ENCODE results near the gene SSR1.

SSR1 gene

DNA sequence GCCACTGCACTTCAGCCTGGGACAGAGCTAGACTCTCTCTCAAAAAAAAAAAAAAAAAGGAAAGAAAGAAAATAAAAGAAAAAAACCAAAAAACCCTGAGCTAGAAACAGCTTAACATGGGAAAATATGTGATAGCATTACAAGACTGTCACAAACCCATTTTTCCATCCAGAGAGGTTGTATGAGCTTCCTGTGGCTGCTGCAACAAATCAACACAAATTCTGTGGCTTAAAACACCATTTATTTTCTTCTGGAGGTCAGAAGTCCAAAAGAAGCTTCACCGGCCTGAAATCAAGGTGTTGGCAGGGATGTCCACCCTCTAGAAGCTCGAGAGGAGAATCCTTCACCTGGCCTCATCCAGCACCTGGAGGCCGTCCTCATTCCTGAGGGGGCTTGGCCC lies 21.7 kb upstream of the SSR1 start:
- Histone ChIP-seq H3K4me1 (ENCODE audit: control insufficient read depth, low read length) (no peaks in the 10 kb centered on the region), H3K79me2 (ENCODE audit: control insufficient read depth, low read length) (no peaks in the 10 kb centered on the region), H3F3A (ENCODE audit: control insufficient read depth, insufficient read depth) (no peaks in the 10 kb centered on the region), H3K9me2 (replicated peaks; ENCODE audit: control insufficient read depth, low read length) (no peaks in the 10 kb centered on the region), H3K9me3 (ENCODE audit: control insufficient read depth, insufficient read depth, low read length) (no peaks in the 10 kb centered on the region), H3K27me3 (ENCODE audit: control insufficient read depth, low read length) (peaks cover 22% of the 10 kb centered on the region; the same call in 1 of the 2 replicates), H3K27ac (ENCODE audit: low read depth, low read length) (no peak overlapping the region), H3K36me3 (ENCODE audit: control insufficient read depth, low read length) (no peaks in the 10 kb centered on the region), H4K20me1 (ENCODE audit: control insufficient read depth, insufficient read depth, low read depth, low read length) (no peaks in the 10 kb centered on the region), H3K4me2 (ENCODE audit: low read length) (no peak overlapping the region), H3K4me3 (ENCODE audit: low read length) (no peak overlapping the region)
- TF ChIP-seq CTCF (IDR thresholded peaks at IDR 0.05; ENCODE audit: low read depth, low read length, poor library complexity, severe bottlenecking) (no peak), EZH2phosphoT487 (IDR thresholded peaks at IDR 0.05; ENCODE audit: borderline replicate concordance, low read length) (no peak)

- Histone ChIP-seq H3K9me2 (replicated peaks; ENCODE audit: control insufficient read depth, low read length) (no peaks in the 10 kb centered on the region), H3K27me3 (ENCODE audit: control insufficient read depth, low read length) (peaks cover 10% of the 10 kb centered on the region; the same call in 1 of the 2 replicates), H3K4me2 (ENCODE audit: low read length) (no peak overlapping the region), H3K4me3 (ENCODE audit: low read length) (no peak overlapping the region), H4K20me1 (ENCODE audit: control insufficient read depth, insufficient read depth, low read depth, low read length) (no peaks in the 10 kb centered on the region), H3K79me2 (ENCODE audit: control insufficient read depth, low read length) (no peaks in the 10 kb centered on the region), H3F3A (ENCODE audit: control insufficient read depth, insufficient read depth) (no peaks in the 10 kb centered on the region), H3K9me3 (ENCODE audit: control insufficient read depth, insufficient read depth, low read length) (no peaks in the 10 kb centered on the region), H3K4me1 (ENCODE audit: control insufficient read depth, low read length) (no peaks in the 10 kb centered on the region), H3K36me3 (ENCODE audit: control insufficient read depth, low read length) (no peaks in the 10 kb centered on the region), H3K27ac (ENCODE audit: low read depth, low read length) (no peak overlapping the region)
- TF ChIP-seq CTCF (IDR thresholded peaks at IDR 0.05; ENCODE audit: low read depth, low read length, poor library complexity, severe bottlenecking) (no peak), EZH2phosphoT487 (IDR thresholded peaks at IDR 0.05; ENCODE audit: borderline replicate concordance, low read length) (no peak)
These were observed 19.2 kb upstream of the SSR1 start for GRCh38 chr6:7332090-7332745.

DNA sequence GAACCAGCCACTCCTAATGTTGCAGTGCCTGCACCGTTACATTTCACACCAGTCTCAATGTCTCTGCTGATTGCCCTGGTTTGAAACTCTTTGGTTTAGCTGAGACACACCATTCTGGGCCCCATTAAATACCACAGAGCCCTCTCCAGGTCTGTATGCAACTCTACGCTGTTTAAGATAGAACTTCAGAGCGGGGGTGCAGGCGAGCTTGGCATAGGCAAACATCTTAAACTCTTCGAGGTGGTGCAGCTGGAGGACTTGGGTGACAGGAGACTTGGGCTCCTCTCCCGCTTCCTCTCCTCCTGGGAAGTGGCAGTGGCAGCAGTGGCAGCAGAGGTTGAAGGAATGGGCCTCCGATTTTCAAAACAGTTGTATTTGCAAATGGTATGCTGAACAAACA lies 18.5 kb upstream of the SSR1 start:
- Histone ChIP-seq H3K27me3 (ENCODE audit: control insufficient read depth, low read length) (peaks cover 7% of the 10 kb centered on the region; the same call in 1 of the 2 replicates), H3F3A (ENCODE audit: control insufficient read depth, insufficient read depth) (no peaks in the 10 kb centered on the region), H3K79me2 (ENCODE audit: control insufficient read depth, low read length) (no peaks in the 10 kb centered on the region), H3K9me2 (replicated peaks; ENCODE audit: control insufficient read depth, low read length) (no peaks in the 10 kb centered on the region), H3K4me2 (ENCODE audit: low read length) (no peak overlapping the region), H3K4me3 (ENCODE audit: low read length) (no peak overlapping the region), H3K4me1 (ENCODE audit: control insufficient read depth, low read length) (peaks cover 3% of the 10 kb centered on the region), H3K27ac (ENCODE audit: low read depth, low read length) (no peak overlapping the region), H4K20me1 (ENCODE audit: control insufficient read depth, insufficient read depth, low read depth, low read length) (no peaks in the 10 kb centered on the region), H3K9me3 (ENCODE audit: control insufficient read depth, insufficient read depth, low read length) (no peaks in the 10 kb centered on the region), H3K36me3 (ENCODE audit: control insufficient read depth, low read length) (no peaks in the 10 kb centered on the region)
- no peak for TF ChIP-seq EZH2phosphoT487 (IDR thresholded peaks at IDR 0.05; ENCODE audit: borderline replicate concordance, low read length)
- TF ChIP-seq CTCF (IDR thresholded peaks at IDR 0.05; ENCODE audit: low read depth, low read length, poor library complexity, severe bottlenecking): no peak

Measured in DOHH2 (cell line).